Measurements from ENCODE around the gene CYTH1. TPM values are rescaled to one million over a fixed set of nuclear protein-coding genes. Genes with fewer than 3 reads are reported as not detected.

CYTH1 gene
- total RNA-seq, 1 experiment from 2014 or later = 14.8 TPM

DNA sequence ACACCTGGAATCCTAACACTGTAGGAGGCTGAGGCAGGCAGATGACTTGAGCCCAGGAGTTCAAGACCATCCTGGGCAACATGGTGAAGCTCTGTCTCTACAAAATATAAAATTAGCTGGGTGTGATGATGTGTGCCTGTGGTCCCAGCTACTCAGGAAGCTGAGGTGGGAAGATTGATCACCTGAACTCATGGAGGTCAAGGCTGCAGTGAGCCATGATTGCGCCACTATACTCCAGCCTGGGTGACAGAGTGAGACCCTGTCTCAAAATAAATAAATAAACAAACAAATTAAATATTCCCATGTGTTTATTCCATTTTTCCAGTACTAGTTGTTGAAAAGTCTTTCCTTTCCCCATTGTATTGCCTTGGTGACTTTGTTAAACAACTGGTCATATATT, 130.0 kb downstream of the CYTH1 start:
- no peak for DNase-seq (ENCODE audit: low read depth)

DNA sequence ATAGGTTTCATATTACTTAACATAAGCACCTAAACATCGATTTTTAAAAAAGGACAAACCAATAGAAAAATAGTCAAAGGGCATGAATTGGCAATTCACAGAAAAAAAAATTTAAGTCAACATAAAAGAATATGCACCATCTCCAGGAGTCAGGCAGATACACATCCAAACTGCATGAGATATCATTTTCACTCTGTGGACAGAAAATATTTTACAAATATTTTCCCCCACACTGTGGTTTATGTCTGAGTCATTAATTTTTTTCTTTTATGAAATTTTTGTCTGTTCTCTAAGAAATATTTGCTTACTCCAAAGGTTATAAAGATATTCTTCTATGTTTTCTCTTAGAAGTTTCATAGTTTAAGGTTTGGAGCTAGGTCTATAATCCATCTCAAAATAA, 130.5 kb downstream of the CYTH1 start:
- DNase-seq (ENCODE audit: low read depth) = no peak

DNA sequence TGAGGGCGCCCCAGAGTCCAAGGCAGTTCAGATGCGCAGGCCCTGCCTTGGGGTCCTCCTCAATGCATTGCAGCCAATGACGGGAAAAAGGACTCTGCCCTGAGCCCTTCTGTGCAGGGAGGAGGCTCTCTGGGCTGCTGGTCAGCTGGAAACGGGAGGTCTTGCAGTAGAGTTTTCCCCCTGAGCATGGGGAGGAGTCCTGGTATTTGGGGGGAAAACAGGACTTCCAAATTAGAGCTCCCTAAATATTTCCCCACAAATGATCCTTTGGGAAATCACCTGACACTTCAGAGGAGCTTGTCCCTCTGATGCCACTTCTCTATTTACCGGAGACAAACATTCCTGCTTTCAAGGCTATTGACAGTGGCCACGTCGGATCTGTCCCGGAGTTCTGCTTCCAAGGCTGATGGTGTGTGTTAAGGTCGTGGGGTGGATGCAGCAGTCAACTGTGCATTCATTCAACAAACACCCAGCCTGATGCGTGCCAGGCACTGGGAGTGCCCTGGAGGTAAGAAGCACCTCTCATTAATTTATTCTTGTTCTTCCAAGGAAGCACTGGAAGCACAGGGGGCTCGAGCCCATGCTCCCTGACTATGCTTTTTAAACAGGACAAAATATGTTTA, 131.9 kb downstream of the CYTH1 start:
- no peak for DNase-seq (ENCODE audit: low read depth)

DNA sequence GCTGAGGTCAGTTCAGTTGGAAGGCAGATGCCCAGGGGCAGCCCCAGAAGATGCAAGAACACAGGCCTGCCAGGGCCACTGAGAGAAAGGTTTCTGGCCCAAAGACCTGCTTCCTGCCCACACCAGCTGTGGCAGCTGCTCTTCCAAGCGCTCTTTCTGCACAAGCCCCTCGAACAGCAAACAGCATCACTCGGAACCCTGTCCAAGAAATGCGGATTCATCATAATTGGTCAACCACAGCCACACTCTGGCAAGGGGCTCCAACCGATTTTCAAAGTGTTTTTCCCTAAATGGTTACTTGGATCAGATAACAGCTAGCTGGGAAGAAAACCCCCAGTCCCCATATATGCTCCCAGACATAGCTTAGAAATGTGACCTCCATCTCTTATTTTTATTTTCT, 133.8 kb downstream of the CYTH1 start:
- no peak for DNase-seq (ENCODE audit: low read depth)

DNA sequence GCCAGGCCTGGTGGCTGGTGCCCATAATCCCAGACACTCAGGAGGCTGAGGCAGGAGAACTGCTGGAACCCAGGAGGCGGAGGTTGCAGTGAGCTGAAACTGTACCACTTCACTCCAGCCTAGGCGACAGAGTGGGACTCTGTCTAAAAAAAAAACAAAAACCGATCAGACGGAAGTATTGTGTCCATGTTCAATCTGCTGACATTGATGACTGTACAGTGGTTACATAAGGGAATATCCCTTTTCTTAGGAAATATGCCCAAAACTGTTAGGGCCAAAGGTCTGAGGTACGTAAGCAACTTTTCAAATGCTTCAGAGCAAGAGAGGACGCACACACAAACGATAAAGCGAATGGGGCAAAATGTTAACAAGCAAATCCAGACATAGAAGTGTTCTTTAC, 135.0 kb downstream of the CYTH1 start:
- DNase-seq (ENCODE audit: low read depth) = no peak

DNA sequence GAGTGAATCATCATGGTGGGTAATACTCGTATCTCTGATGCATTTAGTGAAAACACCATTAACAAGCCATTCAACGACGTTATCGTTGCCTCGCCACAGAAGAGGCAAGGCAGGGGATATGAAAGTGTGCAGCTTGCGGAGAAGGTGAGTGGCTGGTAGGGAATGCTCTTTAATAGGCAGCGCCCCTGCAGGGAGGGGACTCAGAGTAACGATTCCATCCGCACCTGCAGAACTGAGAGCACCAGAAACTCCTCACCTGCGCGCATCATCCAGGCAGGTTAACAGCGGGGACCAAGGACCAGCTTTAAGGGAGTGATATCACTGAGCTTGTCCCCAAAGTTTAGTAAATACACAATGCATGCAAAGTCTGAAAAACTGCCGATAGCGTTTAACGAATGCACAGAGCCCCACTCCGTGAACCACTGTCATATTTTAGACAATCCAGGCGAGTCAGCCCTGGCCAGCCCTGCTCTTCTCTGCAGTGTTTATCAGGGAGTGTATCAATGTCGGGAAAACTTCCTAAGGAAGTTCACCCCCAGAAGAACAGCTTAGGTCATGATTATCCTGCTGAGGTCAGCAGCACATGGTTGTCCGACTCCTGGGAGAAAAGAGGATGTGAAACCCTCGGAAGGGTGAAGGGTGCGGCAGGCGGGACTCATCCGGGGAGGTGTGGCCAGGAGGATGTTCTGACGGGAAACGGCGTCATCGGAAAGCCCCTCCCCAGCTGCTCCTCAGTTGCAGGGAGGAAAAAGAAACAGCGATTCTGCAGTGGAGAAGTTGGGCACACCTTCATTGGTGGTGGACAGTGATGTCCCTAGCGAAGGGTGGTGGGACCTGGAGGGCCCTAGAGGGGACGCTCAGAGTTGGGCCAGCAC, 136.4 kb downstream of the CYTH1 start:
- DNase-seq (ENCODE audit: low read depth) = peak; percentile 48

DNA sequence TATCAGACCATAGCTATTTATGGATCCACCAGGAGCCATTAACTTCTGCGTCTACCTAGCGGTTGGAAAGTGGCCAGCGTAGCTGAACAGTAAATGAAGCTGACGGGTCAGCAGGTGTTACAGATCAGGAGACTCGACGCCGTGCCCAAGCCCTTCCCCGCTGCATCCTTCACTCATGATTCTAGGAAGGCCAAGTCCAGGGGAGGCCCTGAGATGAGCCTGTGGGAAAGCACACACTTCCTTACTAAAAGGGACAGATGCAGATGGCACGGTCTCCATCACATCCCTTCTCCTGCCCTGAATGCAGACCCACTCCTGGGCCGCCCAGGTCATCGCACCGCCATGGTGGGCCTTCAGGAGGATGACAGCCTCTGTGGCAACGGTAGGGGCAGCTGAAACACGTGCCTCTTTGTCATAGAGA, 137.1 kb downstream of the CYTH1 start:
- DNase-seq (ENCODE audit: low read depth) = no peak

DNA sequence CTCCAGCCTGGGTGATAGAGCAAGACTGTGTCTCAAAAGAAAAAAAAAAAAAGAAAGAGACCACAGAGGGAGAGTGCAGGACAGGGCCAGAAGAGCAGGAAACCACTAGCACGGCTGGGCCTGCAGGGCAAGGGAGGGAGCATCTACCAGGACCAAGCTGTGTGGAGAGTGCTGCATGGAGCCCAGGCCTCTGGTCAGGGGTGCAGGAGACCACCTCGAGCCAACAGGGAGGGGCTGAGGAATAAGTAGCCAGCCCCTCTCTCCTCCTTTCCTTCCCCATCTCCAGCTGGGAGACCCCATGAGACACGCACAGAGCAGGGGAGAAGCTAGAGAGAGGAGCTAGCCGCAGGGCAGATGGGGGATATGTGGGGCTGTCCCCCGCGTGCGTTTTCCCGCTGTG, 137.8 kb downstream of the CYTH1 start:
- DNase-seq (ENCODE audit: low read depth) = no peak

DNA sequence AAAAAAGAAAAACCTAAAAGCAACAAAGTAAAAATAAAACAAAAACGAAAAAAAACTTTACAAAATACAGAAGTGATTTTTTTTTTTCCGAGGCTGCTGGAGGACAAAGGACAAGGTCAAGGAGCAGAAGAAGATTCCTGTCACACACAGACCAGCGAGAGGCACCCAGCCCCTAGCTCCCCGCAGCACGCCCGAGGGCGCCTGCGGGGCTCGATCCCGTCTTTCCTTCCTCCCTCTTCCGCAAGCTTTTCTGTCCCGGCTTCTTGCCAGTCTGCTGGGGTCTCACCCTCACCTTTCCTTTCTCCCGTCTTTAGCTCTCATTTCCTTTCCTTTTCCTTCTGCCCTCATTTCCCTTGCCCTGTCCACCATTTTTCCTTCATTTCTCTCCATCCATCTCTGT, 138.7 kb downstream of the CYTH1 start:
- no peak for DNase-seq (ENCODE audit: low read depth)

DNA sequence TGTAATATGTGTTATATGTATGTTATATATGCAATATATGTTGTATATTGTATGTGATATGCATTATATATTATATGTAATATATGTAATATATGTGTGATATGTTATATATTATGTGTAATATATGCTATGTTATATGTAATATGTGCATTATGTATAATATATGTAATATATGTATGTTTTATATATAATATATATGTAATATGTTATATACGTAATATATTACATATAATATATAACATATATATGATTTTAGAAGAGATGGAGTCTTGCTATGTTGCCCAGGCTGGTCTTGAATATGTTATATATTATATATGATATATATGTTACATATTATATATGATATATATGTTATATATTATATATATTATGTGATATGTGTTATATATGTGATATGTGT, 139.4 kb downstream of the CYTH1 start:
- no peak for DNase-seq (ENCODE audit: low read depth)

DNA sequence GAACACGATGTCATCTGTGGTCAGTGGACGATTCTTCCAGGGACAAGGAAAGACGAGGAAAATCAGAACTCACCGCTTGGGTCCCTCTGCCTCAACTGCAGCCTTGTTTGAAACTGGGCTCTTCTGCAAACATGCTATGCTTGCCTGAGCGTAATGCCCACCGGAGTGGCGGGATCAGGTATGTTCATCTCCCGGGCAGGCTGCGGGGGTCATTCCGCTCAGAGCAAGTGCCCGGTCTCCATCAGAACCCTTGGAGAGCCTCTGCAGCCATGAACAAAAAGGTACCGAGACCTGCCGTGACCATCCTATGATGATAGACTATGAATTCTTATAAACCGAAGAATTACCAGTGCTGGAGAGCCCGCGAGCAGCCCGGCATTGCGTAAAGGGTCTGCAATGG, 140.4 kb downstream of the CYTH1 start:
- DNase-seq (ENCODE audit: low read depth) = no peak

DNA sequence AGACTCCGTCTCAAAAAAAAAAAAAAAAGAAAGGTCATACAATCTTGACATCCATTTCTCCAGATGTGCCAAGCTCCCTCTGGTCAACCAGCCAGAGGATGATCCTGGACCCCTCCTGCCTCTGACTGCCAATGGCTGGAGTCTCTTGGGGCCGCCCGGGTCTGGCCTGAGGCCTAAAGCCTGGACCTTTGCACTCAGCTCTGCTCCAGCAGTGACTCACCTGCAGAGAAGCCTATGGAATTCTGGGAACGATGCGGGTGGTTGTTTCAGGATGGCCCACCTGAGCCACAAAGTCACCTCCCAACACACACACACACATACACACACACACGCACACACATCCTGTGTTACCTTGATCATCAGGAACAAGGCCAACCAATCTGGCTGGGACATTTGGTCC, 140.8 kb downstream of the CYTH1 start:
- DNase-seq (ENCODE audit: low read depth) = no peak

DNA sequence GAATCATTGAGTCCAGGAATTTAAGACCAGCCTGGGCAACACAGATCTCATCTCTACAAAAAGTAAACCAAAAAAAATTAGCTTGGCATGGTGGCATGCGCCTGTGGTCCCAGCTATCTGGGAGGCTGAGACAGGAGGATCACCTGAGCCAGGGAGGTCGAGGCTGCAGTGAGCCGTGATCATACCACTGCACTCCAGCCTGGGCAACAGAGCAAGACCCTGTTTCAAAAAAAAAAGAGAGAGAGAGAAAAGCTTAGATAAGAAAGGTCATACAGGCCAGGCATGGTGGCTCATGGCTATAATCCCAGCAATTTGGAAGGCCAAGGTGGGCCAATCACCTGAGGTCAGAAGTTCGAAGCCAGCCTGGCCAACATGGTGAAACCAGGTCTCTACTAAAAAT, 141.4 kb downstream of the CYTH1 start:
- no peak for DNase-seq (ENCODE audit: low read depth)

DNA sequence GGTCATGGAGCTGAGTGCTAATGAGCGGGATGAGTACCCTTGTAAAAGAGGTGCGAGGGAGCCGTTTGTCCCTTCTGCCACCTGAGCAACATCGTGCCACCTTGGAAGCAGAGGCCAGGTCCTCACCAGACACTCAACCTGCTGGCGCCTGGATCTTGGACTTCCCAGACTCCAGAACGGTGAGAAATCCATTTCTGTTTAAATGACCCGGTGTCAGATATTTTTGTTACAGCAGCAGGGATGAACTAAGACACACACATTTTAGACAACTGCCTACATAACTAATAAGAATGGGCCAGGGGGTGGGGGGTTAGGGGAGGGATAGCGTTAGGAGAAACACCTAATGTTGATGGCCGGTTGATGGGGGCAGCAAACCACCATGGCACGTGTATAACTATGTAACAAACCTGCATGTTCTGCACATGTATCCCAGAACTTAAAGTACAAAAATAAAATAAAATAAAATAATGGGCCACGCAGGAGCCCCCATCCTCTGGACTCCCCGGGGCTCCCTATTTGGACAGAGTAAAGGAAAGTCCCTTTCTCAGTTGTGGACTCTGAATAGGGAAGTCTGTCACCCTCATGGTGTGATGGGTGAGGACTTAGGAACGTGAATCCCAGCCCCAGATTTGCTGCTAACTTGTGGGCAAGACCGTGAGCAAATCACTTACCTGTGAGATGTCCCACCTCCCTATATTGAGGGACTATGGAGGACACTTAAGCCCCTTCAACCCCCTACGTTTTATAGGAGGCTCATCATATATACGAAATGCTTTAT, 144.2 kb downstream of the CYTH1 start:
- no peak for DNase-seq (ENCODE audit: low read depth)

DNA sequence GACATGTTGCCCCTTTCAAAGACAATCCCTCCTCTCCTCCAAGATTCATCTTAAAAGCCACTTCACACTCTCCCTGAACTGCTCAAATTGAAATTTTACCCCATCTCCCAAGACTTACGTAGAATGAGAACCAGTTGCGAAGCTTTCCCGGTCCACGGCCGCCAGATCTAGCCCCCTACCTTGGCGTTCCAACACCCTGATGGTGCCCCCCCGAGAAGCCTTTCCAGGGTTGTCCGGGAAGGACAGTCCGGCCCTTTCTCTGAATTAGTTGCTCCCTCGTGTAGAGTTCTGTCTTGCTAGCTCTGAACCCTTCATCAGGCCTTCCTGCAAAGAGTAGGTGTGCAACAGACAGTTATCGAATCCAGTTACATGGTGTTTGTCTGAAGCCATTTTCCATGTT, 144.9 kb downstream of the CYTH1 start:
- no peak for DNase-seq (ENCODE audit: low read depth)

DNA sequence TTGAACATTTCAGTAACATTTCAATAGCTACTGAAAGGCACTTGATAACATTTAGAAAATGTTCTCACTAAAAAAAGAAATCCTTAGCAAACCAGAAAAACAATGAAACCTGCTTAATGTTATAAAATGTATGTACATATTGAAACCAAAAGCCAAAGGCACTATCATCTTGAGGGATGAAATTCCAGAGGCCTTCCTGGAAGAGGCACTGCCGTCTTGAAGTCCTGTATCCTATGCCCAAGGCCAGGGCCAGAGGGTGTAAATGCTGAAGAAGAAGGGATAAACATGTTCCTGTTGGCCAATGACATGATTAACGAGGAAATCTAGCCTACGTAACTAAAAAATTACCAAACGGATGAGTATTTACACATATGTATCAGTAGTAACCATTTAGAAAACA, 147.9 kb downstream of the CYTH1 start:
- DNase-seq (ENCODE audit: low read depth) = no peak

DNA sequence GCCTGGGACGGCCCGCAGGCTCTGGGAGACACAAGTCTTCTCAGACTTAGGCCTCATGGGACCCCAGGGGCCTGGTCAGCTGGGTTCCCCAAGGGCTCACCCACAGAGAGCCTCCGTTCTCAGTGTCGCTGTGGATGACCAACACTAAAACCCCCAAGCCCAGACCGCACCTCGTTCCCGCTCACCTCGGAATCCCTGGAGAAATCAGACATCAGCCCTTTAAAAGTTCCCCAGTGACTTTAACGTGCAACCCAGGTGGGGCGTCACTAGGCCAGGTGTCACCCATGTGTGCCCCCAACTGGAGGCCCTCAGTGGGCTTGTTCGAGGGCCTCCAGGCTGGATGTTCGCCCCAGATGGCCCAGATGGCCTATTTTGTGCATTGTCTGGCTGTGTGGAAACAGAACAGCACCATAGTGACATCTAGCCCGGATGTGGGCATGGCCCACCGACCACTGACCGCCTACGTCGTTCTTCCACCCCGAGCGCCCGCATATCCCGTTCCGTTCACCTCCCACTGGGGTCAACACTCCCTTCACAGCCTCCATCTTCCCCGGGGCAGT, 152.6 kb downstream of the CYTH1 start:
- no peak for DNase-seq (ENCODE audit: low read depth)

DNA sequence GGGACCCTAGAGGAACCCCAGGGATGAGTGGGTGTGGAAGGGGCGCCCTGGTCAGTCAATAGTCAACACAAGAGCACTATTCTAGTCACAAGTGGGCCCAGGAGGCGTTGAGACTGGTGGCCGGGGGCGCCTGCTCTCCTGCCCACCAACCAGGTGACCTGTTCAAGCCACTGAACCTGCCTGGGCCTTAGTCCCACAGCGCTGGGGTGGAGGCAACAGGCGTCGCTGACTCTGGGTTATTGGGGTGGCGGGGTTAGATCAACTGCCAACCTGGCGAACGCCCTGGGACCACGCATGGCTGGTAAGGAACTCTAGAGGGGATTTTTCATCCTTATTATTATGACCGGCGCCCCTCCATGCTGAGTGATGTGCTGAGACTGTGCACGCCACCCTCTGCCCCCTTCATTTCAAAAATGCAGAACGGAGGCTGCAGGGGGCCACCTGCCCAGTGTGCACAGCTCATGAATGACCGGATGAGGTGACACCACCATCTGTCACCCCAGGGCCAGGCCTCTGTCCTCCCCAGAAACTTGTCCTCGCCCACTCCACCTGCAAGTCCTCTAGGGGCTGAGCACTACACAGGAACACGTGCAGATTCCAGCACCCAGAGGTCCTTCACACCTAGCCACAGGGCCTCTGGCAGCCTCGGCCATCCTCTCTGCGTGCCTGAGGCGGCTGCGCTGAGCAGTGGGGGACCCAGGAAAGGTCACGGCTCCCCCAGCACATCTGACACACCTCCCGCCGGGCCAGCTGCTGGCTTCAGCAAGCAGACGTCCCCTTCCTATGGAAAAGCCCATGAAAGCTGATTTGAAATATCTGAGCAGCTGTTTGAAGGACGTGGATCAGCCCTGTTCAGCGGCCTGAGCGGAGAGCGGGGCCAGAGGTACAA, 153.3 kb downstream of the CYTH1 start:
- DNase-seq (ENCODE audit: low read depth) = no peak

DNA sequence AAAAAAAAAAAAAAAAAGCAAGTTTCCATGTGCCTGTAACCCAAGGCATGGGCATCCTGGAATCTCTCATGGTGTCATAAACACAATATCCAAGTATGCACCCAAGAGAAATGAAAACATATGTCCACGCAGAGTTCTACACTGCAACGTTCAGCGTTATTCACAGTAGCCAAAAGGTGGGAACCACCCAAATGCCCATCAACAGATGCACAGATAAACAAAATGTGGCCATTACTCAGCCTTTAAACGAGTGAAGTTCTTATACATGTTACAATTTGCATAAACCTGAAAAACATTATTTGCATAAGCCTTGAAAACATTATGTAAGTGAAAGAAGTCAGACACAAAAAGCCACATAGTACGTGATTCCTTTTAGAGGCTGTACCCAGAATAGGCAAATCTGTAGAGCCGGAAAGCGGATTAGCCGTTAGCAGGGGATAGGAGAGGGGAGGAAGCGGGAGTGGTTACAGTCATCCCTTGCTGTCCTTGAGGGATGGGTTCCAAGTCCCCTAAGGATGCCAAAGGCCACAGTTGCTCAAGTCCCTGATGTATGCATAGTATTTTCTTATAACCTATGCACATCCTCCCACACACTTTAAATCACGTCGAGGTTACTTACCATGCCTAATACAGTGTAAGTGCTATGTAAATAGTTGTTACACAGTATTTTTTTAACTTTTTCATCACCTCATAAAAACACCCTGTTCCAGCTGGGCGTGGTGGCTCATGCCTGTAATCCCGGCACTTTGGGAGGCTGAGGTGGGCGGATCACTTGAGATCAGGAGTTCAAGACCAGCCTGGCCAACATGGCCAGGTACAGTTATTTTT, 157.5 kb downstream of the CYTH1 start:
- DNase-seq (ENCODE audit: low read depth) = no peak
